Activated CD8-positive, alpha-beta memory T cell treated with anti-CD3 and anti-CD28 coated beads, Interleukin-2, amount 50 U/mL, for 1 hour (primary cell): ENCODE data around the gene FANCE.
"Not testable (repeated sequence)": the region's sequence is repeated elsewhere in the genome, so short reads cannot be mapped to it uniquely, and the experiment has no call there.

Source experiments
- DNase-seq: peaks from one replicate; pipeline ENCODE4 v3.0.0-alpha.2; 2020; ENCODE audit errors: extremely low read depth

Gene FANCE

DNA sequence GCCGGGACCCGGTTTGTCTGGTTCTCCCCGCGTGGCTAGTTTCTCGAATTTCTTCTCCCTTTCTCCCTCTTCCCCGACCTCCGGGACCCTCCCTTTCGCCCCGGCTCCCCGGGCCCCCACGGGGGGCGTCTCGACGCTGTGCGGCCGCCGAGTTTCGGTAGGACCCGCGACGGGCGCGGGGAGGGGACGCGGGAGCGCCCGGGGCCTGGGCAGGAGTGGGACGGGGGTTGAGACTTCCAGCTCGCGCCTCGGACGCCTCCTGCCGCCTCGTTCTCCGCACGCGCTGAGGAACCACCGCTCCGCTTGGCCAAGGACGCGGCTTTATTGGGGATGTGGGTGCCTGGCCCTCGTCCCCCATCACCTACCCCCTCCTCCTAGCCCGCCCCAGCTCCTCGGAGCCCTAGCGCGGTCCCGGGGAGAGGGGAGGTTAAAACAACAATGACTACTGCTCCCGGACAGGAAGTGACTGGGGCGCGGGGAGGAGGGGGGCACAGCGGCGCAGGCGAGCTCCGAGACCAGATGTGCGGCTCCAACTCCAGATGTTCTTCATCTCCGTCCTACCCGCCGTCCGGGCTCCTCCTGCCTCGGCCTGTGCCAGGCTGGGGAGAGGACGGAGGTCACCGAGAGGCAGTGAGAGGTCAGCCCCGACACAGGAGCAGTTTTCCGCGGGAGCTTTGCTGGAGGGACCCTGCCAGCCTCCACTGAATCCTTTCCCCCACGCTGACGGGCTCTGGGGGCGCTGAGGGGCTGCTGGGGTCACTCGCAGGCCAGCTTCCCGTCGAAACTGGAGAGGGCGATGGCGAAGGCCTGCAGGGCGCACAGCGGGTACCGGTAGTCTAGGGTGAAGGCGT lies 45.7 kb downstream of the FANCE start:
- DNase-seq, result no peak

DNA sequence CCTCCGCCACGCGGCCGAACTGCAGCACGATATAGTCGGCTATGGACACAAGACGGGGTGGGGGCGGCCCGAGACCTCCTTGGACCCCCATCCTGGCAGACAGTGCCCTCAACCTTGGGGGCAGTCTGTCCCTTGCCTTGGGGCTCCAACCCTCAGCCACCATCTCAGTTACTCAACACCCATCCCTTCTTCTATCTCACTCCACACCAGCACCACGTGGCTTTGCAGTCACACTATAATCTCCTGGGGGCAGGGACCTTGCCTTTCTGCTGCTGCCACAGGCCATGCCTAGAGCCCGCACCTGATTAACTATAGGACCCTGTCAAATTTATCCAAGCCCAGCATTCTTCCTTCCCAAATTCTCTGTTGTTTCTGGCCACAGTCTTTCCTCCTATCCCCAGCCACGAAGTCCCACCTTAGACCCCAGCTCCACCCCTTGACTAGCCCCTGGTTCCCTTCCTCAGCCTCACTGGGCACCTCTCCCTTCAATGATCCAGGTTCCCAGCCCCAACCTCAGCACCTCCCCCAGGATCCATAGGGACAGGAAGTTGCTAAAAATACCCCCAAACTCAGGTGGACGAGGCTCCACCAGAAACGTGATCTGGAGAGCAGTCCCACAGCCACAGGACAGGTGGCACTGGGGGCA lies 46.4 kb downstream of the FANCE start:
- DNase-seq, result no peak

DNA sequence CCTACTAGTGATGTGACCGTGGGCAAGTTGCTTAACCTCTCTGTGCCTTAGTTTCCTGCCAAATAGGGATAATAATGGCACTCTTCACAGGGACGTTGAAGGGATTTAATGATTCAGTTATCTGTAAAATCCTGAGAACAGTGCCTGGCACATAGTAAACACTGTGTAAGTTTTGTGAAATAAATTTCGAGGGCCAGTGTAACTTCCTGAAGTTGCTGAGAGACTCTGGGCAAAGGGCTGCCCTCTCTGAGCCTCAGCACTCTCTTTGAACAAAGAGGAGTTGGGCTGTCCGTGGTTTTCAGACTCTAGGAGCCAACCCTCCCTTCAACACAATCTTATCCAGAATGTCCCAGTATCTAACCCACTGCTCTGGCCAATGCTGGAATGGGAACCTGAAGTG lies 47.2 kb downstream of the FANCE start:
- DNase-seq, result no peak

DNA sequence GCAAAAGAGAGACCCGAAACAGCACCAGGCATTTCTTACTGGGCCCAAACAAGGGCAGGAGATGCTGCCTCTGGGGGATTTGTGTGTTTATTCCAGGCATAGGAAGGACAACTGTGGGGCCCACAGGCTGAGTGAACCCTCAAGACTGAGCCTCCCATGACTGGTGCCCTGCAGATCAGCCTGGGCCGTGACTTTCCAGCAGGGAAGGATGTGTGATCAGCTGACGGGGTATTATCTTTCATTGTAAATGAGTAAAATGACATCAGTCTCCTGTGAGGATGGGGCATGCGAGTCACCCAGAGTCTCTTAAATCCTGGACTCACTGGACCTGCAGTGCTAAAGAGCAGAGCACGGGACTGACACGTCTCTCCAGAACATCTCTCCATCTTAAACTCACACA lies 48.6 kb downstream of the FANCE start:
- no peak for DNase-seq

DNA sequence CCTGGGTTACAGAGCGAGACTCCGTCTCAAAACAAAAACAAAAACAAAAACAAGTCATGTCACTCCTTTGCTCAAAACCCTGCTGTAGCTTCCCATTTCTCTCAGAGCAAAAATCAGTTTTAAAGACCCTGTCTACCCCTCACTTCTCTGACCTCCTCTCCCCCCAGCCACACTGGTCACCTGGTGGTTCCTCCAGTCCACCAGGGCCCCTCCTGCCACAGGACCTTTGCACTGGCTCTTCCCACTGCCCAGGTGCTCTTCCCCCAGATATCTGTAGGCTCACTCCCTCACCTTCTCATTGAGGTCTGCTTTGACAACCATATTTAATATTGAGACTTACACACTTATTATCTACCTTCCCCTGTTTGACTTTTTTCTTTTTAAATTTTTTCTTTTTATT lies 49.6 kb downstream of the FANCE start:
- DNase-seq, result no peak

DNA sequence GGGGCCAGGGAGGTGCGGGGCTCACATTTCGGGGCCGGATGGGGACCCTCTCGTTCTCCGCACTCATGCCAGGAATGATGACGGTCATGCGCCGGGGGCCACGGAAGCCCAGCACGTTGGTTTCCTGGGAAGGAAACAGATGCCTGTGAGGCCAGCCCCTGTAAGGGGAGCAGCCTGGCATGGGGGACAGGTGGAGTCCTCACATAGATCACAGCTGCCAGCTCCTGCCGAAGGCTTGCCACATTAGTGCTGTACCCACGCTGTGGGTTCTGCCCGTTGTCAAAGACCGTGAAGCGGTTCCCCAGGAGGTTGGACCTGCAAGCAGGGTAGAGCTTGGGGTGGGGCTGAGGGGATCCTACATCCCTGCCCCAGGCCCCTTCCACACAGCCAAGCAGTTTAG lies 51.4 kb downstream of the FANCE start:
- no peak for DNase-seq

DNA sequence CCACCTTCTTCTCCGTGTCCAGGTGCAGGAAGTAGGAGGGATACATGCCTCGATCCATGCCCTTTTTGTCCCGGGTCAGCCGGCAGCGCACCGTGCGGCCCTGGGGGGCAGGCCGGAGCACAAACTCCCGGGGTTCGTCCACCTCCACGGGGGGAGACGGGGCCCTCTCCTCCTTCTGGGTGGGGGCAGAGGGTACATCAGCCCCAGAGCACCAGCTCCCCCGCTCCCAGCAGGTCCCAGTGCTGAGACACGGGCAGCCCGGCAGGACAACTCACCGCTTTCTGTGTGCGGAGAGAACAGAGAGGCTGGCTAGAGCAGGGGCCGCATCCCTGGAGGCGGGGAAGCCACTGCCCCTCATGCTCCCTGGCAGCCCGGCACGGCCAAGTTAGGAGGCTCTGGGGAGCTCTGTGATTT lies 53.9 kb downstream of the FANCE start:
- DNase-seq, result no peak

DNA sequence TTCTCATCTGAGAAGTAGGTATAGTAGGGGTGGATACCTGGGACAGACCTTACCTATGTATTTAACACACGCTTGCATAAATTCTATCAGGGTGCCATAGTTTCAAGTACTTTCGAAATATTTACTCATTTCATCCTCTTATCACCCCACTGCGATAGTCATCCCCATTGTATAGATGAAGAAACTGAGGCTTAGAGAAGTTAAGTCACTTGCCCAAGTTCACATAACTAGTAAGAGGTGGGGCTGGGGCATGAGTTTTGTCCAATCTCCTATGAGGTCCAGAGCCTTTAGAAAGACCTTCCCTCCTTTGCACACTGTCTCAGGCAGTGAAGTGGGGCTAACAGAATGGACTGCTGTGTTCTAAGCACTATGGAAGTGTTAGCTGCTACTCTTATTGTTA lies 54.4 kb downstream of the FANCE start:
- no peak for DNase-seq

DNA sequence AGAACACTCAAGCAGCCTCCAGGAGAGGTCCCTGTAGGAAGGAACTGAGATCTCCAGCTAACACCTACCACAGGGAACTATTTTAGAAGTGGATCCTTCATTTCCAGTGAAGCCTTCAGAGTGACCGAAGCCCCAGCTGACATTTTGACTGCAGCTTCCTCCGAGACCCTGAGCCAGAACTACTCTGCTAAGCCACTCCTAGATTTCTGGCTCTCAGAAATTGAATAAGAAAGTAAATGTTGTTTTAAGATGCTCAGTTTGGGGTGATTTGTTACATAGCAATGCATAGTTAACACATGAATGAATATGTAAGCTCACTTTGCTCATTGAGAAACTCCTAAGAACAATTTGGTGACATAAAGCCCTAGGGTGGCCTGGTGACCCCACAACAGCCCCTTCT lies 55.1 kb downstream of the FANCE start:
- DNase-seq, result no peak

DNA sequence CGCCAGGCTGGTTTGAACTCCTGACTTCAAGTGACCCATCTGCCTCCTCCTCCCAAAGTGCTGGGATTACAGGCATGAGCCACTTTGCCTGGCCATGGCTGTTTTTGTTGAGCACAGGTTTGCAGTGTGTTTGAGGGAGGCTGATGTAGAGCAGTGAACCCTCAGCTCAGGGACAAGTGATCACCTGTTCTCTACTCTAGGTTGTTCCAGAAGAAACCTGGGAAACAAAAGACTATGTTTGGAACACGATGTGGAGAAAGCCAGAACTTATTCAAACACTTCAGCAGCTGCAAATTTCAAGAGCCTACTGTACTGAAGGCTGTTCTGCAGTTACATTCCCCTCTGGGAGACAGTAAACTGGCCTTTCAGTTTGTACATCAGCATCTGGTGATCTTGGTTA lies 55.9 kb downstream of the FANCE start:
- no peak for DNase-seq

DNA sequence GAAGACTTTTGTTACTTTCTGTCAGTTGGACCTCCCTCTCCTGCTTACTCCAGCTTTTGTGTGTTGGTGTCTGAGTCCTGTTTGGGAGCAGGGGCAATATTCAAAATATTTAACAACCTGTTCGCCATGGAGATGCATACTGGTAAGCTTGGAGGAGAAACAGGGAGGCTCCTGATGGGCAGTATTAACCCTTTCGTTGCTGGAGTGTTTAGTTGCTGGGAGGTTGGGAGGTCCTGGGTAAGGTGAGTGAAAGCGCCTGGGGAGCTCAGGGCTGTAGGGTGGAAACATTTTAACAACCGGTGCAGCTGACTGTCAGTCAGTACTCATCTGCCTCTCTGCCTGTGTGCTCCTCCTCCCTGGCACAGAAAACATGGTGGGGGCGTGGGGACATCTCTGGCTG lies 56.4 kb downstream of the FANCE start:
- DNase-seq, result no peak

DNA sequence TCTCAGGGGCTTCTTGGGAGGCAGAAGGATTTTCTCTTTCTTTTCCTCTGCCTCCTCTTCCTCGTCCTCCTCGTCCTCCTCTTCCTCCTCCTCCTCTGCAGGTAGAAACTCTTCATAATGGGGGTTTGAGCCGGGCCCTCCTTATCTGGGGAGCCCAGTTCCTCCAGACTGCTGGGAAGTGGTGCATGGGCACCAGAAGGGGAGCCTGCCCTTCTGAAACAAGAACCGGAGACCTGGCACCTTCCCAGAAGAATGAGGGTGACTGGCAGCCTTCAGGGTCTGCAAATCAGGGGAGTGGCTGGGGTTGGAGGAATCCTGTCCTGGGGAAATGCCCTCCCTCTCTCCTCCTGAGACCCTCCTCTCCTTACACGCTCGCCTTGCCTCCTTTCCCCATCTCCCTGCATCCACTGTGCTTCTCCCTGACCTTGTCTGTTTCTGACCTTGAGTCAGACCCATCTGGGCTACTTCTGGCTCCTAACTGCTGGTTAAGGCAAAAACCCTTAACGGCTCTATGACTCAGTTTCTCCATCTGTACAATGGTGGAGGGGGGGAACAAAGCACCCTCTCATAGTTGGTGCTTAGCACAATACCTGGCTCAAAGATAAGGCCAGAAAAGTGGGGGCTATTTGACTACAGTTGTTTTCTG lies 58.9 kb downstream of the FANCE start:
- no peak for DNase-seq

DNA sequence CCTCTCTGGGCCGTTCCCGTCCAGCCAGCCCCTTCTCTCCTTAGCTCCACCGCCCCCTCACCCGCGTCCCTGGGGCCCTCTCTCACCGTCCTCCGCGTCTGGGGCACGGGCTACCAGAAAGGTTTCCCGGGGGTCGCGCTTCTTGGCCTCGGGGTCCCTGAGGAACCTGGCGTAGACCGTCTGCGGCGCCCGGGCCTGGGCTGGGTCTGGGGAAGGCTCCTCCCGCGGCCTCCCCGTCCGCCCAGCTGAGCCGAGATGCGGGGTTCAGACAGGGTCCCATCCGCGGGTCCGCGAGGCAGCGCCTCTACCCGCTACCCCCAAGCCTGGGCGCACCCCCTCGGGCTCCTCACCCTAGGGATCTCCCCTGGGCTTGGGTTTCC lies 59.4 kb downstream of the FANCE start:
- DNase-seq, result no peak

DNA sequence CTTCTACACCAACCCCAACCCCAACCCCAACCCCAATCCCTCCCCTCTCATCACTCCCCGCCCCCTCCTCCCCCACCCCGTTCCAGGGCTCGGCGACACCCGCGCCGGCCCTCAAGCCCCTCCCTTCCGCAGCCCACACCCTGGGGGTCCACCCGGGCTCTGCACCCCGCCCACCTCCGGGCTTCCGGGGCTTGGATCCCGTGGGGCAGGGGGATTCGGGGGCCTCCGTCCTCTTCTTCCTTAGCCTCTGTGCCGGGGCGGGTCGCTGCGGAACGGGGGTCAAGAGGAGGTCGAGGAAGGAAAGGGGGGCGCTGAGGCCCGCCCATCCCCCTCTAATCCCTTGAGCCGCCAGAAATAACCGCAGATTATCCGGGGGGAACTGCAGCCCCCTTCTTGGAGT lies 59.9 kb downstream of the FANCE start:
- no peak for DNase-seq

DNA sequence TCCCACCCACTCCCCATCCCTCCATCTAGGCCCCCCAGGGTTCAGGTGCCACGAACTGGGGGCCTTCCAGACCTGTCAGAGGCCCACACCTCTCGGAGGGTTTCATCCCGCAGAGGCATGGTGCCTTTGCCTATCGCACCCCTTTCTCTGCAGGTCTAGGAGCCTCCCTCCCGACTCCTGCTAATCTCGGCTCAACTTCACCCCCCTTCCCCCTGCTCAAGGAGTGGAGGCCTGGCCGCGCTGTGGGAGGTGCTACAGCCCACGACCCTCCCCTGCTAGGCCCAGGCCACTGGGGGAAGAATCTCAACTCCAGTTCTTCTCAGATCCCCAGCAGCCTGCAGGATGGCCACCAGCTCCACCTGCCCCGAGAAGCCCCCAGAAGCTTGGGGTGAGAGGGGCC lies 60.6 kb downstream of the FANCE start, which contains the start of gene TULP1:
TULP1 (minus strand) TSS at position 157 of the 400 bp plus-strand sequence; CDS start at position 119, 38 bp downstream.
- DNase-seq, result no peak

DNA sequence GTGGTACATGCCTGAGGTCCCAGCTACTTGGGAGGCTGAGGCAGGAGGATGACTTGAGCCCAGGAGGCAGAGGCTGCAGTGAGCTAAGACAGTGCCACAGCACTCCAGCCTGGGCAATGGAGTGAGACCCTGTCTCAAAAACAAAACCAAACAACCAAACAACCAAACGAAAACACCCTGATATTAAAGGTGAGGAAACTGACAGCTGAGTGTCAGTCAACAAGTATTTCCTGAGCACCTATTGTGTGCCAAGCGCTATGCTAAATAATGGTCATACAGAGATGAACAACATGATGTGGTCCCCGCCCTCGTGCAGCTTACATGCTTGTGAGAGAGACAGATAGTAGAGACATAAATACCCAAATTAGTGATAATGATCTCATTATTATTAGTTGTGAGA lies 62.4 kb downstream of the FANCE start:
- no peak for DNase-seq

DNA sequence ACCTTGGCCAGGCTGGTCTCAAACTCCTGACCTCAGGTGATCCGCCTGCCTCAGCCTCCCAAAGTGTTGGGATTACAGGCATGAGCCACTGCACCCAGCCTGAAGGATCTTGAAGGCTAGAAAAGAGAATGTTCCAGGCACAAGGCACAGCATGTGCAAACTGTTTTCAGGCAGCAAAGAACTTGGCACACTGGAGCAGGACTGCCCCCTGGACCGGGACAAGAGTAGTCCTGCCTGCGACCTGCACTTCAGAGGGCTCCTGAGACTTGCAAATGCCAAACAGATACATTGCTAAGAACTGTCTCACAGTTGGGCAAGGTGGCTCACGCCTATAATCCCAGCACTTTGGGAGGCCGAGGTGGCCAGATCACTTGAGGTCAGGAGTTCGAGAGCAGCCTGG lies 63.8 kb downstream of the FANCE start:
- DNase-seq, result not testable (repeated sequence)
